Activated CD8-positive, alpha-beta memory T cell treated with anti-CD3 and anti-CD28 coated beads, Interleukin-2, amount 50 U/mL, for 4 hours (primary cell): ENCODE data around the gene TAF1D.
"Not testable (repeated sequence)": the region's sequence is repeated elsewhere in the genome, so short reads cannot be mapped to it uniquely, and the experiment has no call there.

ENCODE experiments used
- DNase-seq: peaks from one replicate; pipeline ENCODE4 v3.0.0-alpha.2; 2020

Gene TAF1D

GRCh38 chr11:93741094-93741881, at the start of gene TAF1D, which contains the start of gene C11orf54:
Gene TAF1D (minus strand): TSS chr11:93741495. CDS start chr11:93739304, 2,191 bp downstream.
Gene C11orf54 (plus strand): TSS chr11:93741672. CDS start chr11:93747394, 5,722 bp downstream.
- DNase-seq, result peak; percentile 95

GRCh38 chr11:93784935-93785360, 43.7 kb upstream of the TAF1D start:
- no peak for DNase-seq

- DNase-seq, result peak; percentile 87
These were observed 43.0 kb upstream of the TAF1D start, which contains the start of gene MED17 for GRCh38 chr11:93784145-93784934. Gene MED17 (plus strand): TSS chr11:93784282. CDS start chr11:93784514, 232 bp downstream.

GRCh38 chr11:93783765-93784144, 42.5 kb upstream of the TAF1D start:
- no peak for DNase-seq

GRCh38 chr11:93783362-93783761, 42.1 kb upstream of the TAF1D start:
- DNase-seq, result no peak

- no peak for DNase-seq
These were observed 34.0 kb upstream of the TAF1D start for GRCh38 chr11:93775289-93775688.

GRCh38 chr11:93774560-93774959, 33.3 kb upstream of the TAF1D start:
- not testable (repeated sequence) for DNase-seq

- DNase-seq, result no peak
These were observed 32.4 kb upstream of the TAF1D start for GRCh38 chr11:93773601-93774200.

- DNase-seq, result no peak
These were observed 31.8 kb upstream of the TAF1D start for GRCh38 chr11:93773045-93773477.

- DNase-seq, result no peak
These were observed 30.8 kb upstream of the TAF1D start for GRCh38 chr11:93772123-93772522.

- DNase-seq, result no peak
These were observed 28.9 kb upstream of the TAF1D start for GRCh38 chr11:93770160-93770559.

- no peak for DNase-seq
These were observed 25.7 kb upstream of the TAF1D start for GRCh38 chr11:93767018-93767417.

- no peak for DNase-seq
These were observed 25.2 kb upstream of the TAF1D start for GRCh38 chr11:93766504-93766903.

GRCh38 chr11:93765551-93765950, 24.3 kb upstream of the TAF1D start:
- no peak for DNase-seq

- DNase-seq, result no peak
These were observed 20.6 kb upstream of the TAF1D start for GRCh38 chr11:93761910-93762309.

GRCh38 chr11:93759123-93759522, 17.8 kb upstream of the TAF1D start:
- not testable (repeated sequence) for DNase-seq

- DNase-seq, result no peak
These were observed 16.9 kb upstream of the TAF1D start for GRCh38 chr11:93757924-93758865.

GRCh38 chr11:93757301-93757700, 16.0 kb upstream of the TAF1D start:
- DNase-seq, result no peak

GRCh38 chr11:93756748-93757147, 15.5 kb upstream of the TAF1D start:
- no peak for DNase-seq

GRCh38 chr11:93753241-93753640, 11.9 kb upstream of the TAF1D start:
- no peak for DNase-seq

GRCh38 chr11:93751001-93751400, 9.7 kb upstream of the TAF1D start:
- no peak for DNase-seq

- DNase-seq, result no peak
These were observed 5.8 kb upstream of the TAF1D start for GRCh38 chr11:93747122-93747521.
